HL-60 (cell line): Measurements from ENCODE around the gene EFTUD2.

Experiments
- CTCF ChIP-seq: IDR thresholded peaks from one replicate; pipeline ENCODE4 v1.5.1; 2011; ENCODE audit warnings: low read length, control low read depth, inconsistent platforms; ENCODE audit not compliant: insufficient read depth
- GABPA ChIP-seq: IDR thresholded peaks from 2 replicates; pipeline ENCODE4 v1.6.1; 2012; ENCODE audit warnings: low read depth
- TF ChIP-seq, protein P1 (sequence below): IDR thresholded peaks from 2 replicates; pipeline ENCODE4 v1.6.1; 2012; ENCODE audit warnings: low read depth; ENCODE audit not compliant: insufficient replicate concordance

DNA sequence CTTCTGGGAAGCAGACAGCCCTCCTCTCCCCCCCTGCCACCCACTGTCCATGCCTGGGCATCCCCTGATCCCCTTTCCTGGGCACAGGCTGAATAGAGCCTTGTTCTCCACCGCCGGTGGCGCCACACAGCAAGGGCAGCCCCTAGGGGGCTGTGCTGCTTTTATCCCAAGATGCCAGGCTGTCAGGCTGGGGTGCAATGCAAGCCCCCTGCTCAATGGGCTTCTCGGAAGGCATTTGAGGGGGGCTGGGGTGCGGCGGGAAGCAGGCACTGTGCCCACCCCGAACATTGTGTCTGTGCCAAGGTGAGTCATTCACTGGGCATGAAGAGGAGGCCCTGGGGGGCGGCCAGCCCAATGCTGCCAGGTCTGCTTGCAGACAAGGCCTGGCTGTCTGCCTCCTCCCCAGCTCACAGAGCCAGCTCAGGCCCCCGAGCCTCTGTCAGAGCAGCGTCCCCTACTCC lies 17.6 kb upstream of the EFTUD2 start:
- no peak for TF ChIP-seq CTCF
- TF ChIP-seq, protein P1, sequence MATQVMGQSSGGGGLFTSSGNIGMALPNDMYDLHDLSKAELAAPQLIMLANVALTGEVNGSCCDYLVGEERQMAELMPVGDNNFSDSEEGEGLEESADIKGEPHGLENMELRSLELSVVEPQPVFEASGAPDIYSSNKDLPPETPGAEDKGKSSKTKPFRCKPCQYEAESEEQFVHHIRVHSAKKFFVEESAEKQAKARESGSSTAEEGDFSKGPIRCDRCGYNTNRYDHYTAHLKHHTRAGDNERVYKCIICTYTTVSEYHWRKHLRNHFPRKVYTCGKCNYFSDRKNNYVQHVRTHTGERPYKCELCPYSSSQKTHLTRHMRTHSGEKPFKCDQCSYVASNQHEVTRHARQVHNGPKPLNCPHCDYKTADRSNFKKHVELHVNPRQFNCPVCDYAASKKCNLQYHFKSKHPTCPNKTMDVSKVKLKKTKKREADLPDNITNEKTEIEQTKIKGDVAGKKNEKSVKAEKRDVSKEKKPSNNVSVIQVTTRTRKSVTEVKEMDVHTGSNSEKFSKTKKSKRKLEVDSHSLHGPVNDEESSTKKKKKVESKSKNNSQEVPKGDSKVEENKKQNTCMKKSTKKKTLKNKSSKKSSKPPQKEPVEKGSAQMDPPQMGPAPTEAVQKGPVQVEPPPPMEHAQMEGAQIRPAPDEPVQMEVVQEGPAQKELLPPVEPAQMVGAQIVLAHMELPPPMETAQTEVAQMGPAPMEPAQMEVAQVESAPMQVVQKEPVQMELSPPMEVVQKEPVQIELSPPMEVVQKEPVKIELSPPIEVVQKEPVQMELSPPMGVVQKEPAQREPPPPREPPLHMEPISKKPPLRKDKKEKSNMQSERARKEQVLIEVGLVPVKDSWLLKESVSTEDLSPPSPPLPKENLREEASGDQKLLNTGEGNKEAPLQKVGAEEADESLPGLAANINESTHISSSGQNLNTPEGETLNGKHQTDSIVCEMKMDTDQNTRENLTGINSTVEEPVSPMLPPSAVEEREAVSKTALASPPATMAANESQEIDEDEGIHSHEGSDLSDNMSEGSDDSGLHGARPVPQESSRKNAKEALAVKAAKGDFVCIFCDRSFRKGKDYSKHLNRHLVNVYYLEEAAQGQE, result no peak
- TF ChIP-seq GABPA, result no peak
